GM21825 (cell line): ENCODE results near the gene OSBPL7.
"Not testable (repeated sequence)": the region's sequence is repeated elsewhere in the genome, so short reads cannot be mapped to it uniquely, and the experiment has no call there.

Experiments
- ATAC-seq: cut with Tn5 transposase; IDR thresholded peaks from one replicate; pipeline ENCODE4 v1.9.1; 2021; ENCODE audit warnings: mild to moderate bottlenecking, moderate library complexity; ENCODE audit not compliant: unreplicated experiment

The OSBPL7 gene

GRCh38 chr17:47774987-47775580 is 46.5 kb downstream of the OSBPL7 start:
- no peak for ATAC-seq

GRCh38 chr17:47774331-47774730 is 47.3 kb downstream of the OSBPL7 start:
- no peak for ATAC-seq

GRCh38 chr17:47773649-47774048 is 47.9 kb downstream of the OSBPL7 start:
- ATAC-seq: not testable (repeated sequence)

GRCh38 chr17:47763913-47764582 is 57.5 kb downstream of the OSBPL7 start:
- ATAC-seq: no peak

GRCh38 chr17:47762728-47763127 is 58.9 kb downstream of the OSBPL7 start:
- no peak for ATAC-seq

- ATAC-seq: no peak
These were observed 61.0 kb downstream of the OSBPL7 start for GRCh38 chr17:47760409-47761140.

GRCh38 chr17:47757386-47757785 is 64.2 kb downstream of the OSBPL7 start:
- no peak for ATAC-seq
